Activated CD4-positive, alpha-beta T cell treated with anti-CD3 and anti-CD28 coated beads, Interleukin-2, Interleukin-6, amounts not matched to agents 100 ng/mL and 50 ng/mL, durations not matched to agents 16 hours and 8 hours (primary cell): Measurements from ENCODE around the gene CPNE8.
"Not testable (repeated sequence)": the region's sequence is repeated elsewhere in the genome, so short reads cannot be mapped to it uniquely, and the experiment has no call there.

Experiments used
- DNase-seq: peaks from one replicate; pipeline ENCODE4 v3.0.0-alpha.2; 2020

The CPNE8 gene

DNA sequence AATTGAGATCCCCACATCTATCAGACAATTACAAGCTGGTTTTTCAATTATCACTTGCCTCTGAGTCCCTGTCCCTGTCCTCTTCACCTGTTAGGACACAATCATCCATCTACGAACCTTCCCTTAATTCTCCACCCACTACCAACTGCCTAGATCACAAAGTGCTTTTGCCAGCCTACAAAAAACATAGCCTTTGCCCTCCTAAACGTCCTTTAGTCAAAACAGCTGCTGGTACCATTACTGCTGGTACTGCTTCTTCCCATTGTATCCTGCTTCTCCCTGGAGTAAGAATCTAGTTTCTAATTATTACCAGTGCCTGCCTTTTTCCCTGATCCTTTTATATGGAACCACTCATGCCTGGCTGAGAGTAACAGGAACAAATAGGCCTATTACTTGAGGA, 82.1 kb downstream of the CPNE8 start:
- DNase-seq: no peak

DNA sequence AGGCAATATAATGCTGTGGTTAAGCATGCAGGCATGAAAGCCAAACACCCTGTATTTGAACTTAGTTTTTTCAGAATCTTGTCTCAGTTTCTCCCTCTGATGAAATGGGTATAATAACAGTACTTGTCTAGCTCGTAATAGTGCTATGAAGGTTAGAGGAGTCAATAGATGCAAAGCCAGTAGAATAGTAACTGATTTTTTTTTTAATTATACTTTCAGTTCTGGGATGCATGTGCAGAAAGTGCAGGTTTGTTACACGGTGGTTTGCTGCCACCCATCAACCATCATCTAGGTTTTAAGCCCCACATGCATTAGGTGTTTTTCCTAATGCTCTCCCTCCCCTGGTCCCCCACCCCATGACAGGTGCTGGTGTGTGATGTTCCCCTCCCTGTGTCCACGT, 87.4 kb downstream of the CPNE8 start:
- DNase-seq: no peak

- DNase-seq: no peak
Observed at GRCh38 chr12:38813923-38814322, 91.5 kb downstream of the CPNE8 start.

GRCh38 chr12:38811814-38812356, 93.5 kb downstream of the CPNE8 start:
- DNase-seq: no peak

DNA sequence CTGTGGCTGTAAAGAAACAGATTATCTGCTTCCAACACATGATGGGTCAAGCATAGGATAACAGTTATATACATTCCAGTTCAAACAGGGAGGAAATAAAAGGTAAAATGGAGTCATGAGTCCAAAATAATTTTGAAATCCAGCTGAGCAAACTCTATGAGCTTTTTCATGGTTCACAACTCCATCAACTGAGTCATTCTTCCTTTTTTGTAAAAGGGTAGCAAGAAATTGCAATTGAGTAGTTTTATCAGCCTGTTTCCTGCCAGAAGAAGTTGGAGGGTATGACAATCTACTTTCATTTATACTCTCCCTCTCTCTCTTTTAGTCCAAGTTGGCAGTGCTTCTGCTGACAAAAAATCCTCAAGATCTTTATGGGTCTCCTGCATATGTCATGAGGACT, 95.6 kb downstream of the CPNE8 start:
- no peak for DNase-seq

- DNase-seq: no peak
Observed at GRCh38 chr12:38788106-38788505, 117.3 kb downstream of the CPNE8 start.

DNA sequence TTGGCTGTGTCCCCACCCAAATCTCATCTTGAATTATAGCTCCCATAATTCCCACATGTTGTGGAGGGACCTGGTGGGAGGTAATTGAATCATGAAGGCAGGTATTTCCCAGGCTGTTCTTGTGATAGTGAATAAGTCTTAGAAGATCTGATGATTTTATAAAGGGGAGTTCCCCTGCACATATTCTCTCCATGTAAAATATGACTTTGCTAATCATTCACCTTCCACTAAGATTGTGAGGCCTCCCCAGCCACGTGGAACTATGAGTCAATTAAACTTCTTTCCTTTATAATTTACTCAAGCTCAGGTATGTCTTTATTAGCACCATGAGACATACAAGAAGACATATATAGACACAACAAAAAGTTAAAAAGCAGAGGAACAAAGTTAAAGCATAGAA, 120.0 kb downstream of the CPNE8 start:
- DNase-seq: no peak

GRCh38 chr12:38783304-38783703, 122.1 kb downstream of the CPNE8 start:
- no peak for DNase-seq

- no peak for DNase-seq
Observed at GRCh38 chr12:38782359-38782758, 123.0 kb downstream of the CPNE8 start.

- DNase-seq: no peak
Observed at GRCh38 chr12:38776647-38777046, 128.7 kb downstream of the CPNE8 start.

DNA sequence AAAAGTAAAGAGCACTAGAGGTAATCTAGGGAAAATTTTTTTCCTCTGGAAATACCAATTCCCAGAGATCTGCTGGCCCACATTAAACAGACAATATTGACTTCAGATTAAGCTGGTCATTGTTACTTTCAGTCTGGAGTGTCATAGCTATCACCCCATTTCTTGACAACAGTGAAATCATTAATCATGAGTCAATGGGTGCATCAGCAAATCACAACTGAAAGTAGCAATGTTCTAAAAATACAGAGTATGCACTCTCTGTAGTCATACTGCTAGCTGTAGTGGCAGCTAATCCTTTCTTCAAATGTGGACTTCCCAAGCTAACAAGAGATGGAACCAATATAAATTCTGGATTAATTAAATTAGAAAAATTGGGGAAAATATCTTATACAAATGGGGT, 129.9 kb downstream of the CPNE8 start:
- DNase-seq: peak; percentile 44

DNA sequence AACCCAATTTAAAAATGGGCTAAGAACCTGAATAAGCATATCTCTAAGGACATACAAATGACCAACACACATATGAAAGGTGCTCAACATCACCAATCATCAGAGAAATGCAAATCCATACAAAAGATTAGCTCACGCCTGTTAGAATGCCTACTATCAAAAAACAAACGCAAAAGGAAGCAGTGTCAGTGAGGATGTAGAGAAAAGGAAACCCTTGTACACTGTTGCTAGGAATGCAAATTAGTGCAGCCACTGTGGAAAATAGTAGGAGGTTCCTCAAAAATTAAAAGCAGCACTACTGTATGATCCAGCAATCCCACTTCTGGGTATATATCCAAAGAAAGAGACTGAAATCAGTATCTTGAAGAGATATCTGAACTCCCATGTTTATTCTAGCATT, 133.0 kb downstream of the CPNE8 start:
- no peak for DNase-seq

DNA sequence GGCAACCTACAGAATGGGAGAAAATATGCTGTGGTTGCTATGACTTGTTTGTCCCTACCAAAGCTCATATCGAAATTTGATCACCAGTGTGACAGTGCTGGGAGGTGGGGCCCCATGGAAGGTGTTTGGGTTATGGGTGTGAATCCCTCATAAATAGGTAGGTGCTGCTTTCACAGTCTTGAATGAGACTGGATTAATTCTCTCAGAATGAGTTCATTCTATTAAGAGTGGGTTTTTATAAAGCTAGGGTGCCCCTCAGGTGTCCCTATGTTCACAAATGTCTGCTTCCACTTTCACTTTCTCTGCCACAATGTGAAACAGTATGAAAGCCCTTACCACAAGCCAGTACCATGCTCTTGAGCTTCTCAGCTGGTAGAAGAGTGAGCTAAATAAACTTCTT, 133.5 kb downstream of the CPNE8 start:
- peak; percentile 57 for DNase-seq

DNA sequence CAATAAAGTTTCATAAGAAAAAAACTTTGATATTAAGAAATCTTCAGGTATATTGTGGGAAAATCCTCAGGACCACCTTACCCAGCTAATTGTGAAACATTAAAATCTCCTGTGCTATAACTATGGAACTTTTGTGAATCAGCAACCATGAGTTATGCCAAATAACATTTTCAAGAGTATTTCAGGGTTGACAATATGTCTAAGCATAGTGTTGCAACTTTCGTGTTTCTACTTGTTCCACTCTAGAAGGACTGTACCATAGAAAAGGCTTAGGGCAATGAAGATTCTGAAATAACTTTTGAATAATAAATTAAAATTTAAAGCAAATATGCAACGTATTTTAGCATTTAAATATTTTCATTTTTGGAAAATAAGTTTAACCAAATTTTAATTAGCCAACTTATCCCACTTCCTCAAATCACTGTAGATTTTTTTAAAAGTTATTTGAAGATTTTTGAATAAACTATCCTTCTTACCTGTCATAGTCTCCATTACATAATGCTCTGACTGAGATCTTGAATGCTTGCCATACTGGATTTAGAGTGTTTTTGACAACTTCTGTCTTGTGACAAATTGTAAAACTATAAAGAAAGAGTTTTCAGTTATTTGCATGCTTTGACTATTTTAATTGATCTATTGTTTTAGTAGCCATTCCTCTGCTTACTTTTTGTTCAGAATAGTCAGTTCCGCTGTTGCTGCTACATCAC, 143.6 kb downstream of the CPNE8 start:
- DNase-seq: no peak

GRCh38 chr12:38761111-38761510, 144.3 kb downstream of the CPNE8 start:
- DNase-seq: no peak

GRCh38 chr12:38759621-38760020, 145.8 kb downstream of the CPNE8 start:
- no peak for DNase-seq

- no peak for DNase-seq
Observed at GRCh38 chr12:38746744-38747143, 158.6 kb downstream of the CPNE8 start.

DNA sequence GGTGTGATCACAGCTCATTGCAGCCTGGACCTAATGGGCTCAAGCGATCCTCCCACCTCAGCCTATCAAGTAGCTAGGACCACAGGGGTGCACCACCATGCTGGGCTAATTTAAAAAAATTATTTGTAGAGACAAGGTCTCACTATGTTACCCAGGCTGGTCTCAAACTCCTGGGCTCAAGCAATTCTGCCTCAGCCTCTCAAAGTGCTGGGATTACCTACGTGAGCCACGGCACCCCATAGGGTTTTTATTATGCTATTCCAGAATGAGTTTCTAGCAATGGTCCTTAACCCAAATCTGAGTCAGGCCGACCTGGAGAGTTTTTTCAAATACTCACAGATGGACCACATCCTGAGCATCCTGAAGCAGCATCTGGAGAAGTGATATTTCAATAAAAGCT, 159.8 kb downstream of the CPNE8 start:
- DNase-seq: no peak

DNA sequence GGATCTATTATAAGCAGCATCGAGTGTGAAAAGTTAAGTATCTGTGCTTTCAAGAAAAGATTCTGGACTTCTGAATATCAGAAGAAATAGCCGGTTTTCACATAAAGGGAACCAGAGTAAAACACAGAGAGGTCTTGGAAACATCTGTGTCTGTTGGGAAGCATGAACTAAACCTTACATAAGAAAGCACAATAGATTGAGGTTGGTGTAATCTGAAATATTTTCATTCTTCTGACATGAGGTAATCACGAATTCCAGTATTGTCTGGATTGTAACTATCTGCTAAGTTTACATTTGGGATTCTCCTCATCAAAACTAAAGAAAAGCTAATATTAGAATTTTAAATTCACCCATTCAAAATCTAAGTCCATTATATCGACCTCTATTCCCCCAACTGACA, 161.3 kb downstream of the CPNE8 start:
- DNase-seq: no peak

DNA sequence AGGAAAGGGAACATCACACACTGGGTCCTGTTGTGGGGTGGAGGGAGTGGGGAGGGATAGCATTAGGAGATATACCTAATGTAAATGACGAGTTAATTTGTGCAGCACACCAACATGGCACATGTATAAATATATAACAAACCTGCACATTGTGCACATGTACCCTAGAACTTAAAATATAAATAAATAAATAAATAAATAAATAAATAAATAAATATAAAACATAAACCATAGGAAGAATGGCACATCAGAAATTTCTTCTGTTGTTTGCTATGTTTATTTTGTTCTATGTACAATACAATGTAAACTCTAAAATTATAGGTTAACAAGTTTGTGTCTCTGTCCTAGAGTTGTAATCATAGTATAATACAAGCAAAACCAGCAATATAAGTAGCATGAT, 162.9 kb downstream of the CPNE8 start:
- not testable (repeated sequence) for DNase-seq

DNA sequence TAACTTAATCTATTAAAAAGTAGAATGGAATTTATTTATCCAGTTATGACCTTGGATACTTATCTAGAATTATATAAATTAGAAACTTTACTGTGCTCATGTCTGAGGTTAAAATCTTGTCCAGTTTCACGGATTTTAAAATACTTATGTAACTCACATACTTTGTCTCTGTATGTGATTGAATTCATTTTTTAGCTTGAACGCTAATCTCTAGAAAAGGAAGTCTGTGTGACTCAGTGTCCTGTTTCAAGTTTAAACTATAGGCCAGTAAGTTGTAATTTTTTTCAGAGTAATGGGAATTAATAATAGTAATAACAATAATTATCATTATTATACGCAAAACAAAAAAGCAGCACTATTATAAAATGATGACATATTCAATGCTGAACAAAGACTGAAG, 168.6 kb downstream of the CPNE8 start:
- DNase-seq: peak; percentile 1

- DNase-seq: no peak
Observed at GRCh38 chr12:38732761-38733160, 172.6 kb downstream of the CPNE8 start.

DNA sequence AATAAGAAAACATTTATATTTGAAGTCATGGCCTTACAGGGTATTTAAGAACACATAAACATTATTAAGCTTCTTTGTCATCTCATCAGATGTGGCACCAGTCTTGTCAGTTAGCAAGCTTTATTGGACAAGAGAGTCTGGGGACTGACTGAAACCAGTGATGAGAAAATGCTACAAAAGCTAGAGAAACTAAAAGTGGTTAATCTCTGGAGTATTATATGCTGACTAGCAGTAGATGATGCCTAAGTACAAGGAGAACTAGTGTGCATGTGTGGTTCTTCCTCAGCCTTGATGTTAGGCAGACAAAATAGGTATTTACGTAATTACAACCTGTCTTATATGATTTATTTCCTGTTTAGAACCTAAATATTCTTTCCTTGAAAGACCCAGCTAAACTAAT, 176.5 kb downstream of the CPNE8 start:
- no peak for DNase-seq

DNA sequence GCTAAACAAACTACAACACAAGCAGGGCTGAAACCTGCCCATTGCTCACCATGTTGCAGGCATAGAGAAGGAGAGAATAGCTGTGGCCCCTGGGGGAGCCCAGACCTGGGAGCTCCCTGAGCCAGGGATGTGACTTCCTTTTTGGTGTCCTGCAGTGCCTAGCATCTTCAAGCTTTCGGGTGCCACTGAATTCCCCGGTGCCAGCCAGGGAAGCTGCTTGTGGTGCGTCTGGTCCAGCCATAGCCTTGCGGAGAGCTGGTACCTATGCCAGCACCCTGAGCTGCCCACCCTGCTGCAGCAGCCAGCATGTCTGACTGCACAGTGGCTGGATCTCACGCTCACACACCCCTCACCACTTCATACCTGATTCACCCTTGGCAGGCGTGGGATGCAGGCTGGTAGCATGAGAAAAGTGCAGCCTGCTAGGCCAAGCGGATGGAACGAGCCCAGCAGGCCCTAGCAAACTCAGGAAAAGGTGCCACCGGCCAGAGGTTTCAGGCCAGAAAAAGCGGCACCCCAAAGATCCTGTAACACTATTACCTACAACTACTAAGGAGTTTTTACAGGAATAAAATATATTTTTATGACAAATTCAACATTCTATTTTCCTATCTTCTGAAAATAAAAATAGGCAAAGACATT, 183.7 kb downstream of the CPNE8 start:
- DNase-seq: no peak

GRCh38 chr12:38720661-38721060, 184.7 kb downstream of the CPNE8 start:
- DNase-seq: no peak
